Measurements from ENCODE around the gene ARL16. TPM values are rescaled to one million over a fixed set of nuclear protein-coding genes. Genes with fewer than 3 reads are reported as not detected.

ARL16 gene
- total and polyA plus RNA-seq, 2 of the 8 experiments (the other 6 are each of a cell fraction or from before 2014, with no cell fraction given) = 37.0 to 60.8 TPM

DNA sequence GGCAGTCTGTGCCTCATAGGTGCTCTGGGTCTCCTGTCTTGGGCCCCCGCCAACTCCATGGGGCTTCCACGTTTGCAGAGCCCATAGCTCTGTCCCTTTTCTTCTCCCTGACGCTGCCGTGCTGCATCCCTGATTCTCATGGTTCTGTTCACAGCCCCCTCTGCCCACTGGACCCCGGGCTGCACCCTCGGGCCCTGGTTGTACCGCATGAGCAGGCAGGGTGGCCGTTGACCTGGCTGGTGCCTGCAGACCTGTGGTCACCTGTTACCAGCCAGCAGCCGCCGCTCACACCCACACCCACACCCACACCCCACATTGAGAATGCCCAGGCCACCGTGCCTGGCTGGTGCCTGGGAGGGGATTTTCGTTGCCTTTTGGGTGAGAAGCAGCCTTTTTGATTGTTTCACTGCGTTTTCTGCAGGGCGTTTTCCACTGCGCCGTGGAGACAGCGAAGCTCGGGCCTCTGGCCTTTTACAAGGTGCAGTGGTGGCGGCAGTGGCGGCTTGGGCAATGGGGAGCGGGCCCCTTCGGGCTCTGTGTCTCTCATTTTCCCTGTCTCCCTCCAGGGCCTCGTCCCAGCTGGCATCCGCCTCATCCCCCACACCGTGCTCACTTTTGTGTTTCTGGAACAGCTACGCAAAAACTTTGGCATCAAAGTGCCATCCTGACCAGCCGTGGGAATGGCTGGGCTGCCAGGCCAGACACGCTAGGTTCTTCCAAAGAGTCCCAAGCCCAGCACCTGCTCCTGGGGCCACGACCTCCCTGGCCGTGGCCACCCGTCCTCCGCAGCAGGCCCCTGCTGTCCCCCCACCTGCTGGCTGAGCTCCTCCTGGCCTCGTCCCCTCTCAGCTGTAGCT, 36.0 kb upstream of the ARL16 start (continued):
- TF ChIP-seq MAX (IDR thresholded peaks at IDR 0.05) (no peak), BCL11A (IDR thresholded peaks at IDR 0.05; ENCODE audit: low read depth in 2 of 2, low read length in 2 of 2) (no peak), YY1 (IDR thresholded peaks at IDR 0.05; ENCODE audit: low read depth, low read length) (no peak), CEBPB (IDR thresholded peaks at IDR 0.05; ENCODE audit: low read depth, low read length) (no peak), PHF8 (conservative IDR thresholded peaks at IDR 0.05; ENCODE audit: low read depth, low read length) (no peak), CHD1 (IDR thresholded peaks at IDR 0.05; ENCODE audit: low read depth, low read length) (no peak), E2F6 (IDR thresholded peaks at IDR 0.05) (no peak), FOSL1 (IDR thresholded peaks at IDR 0.05; ENCODE audit: insufficient read depth, low read depth, low read length) (no peak)
